ENCODE results near the gene SECISBP2. TPM values are rescaled to one million over a fixed set of nuclear protein-coding genes. Genes with fewer than 3 reads are reported as not detected.

Gene SECISBP2
- total RNA-seq, 1 donor from 2014 or later, result 56.7 TPM

GRCh38 chr9:89390068-89390555, 71.8 kb downstream of the SECISBP2 start:
- Mint-ChIP-seq H3K4me1 (no peaks in the 10 kb centered on the region), H3K27ac (ENCODE audit: unreplicated experiment) (no peak overlapping the region), H3K9me3 (no peaks in the 10 kb centered on the region), H3K4me3 (no peak overlapping the region), H3K36me3 (ENCODE audit: low read depth) (peaks cover 11% of the 10 kb centered on the region), H3K27me3 (ENCODE audit: low read depth) (peaks cover 3% of the 10 kb centered on the region)
- no peak for DNase-seq (ENCODE audit: low read depth, low spot score)
- no peak for TF ChIP-seq CTCF (conservative IDR thresholded peaks at IDR 0.05)

GRCh38 chr9:89390578-89391116, 72.3 kb downstream of the SECISBP2 start:
- no peak overlapping the region for H3K27ac Mint-ChIP-seq (ENCODE audit: unreplicated experiment)
- no peak for TF ChIP-seq CTCF (conservative IDR thresholded peaks at IDR 0.05)
- H3K27me3 Mint-ChIP-seq (ENCODE audit: low read depth), result peaks cover 3% of the 10 kb centered on the region
- H3K4me1 Mint-ChIP-seq, result no peaks in the 10 kb centered on the region
- DNase-seq (ENCODE audit: low read depth, low spot score), result no peak
- H3K36me3 Mint-ChIP-seq (ENCODE audit: low read depth), result peaks cover 11% of the 10 kb centered on the region
- H3K4me3 Mint-ChIP-seq, result no peak overlapping the region
- H3K9me3 Mint-ChIP-seq, result no peaks in the 10 kb centered on the region

- no peak for DNase-seq (ENCODE audit: low read depth, low spot score)
- H3K27ac Mint-ChIP-seq (ENCODE audit: unreplicated experiment), result no peak overlapping the region
- H3K4me3 Mint-ChIP-seq, result no peak overlapping the region
- no peak for TF ChIP-seq CTCF (conservative IDR thresholded peaks at IDR 0.05)
- peaks cover 8% of the 10 kb centered on the region for H3K36me3 Mint-ChIP-seq (ENCODE audit: low read depth)
- H3K9me3 Mint-ChIP-seq, result no peaks in the 10 kb centered on the region
- H3K27me3 Mint-ChIP-seq (ENCODE audit: low read depth), result peaks cover 3% of the 10 kb centered on the region
- H3K4me1 Mint-ChIP-seq, result no peaks in the 10 kb centered on the region
Measured at GRCh38 chr9:89391585-89391984, 73.3 kb downstream of the SECISBP2 start.

- no peak for DNase-seq (ENCODE audit: low read depth, low spot score)
- H3K27ac Mint-ChIP-seq (ENCODE audit: unreplicated experiment), result no peak overlapping the region
- H3K9me3 Mint-ChIP-seq, result no peaks in the 10 kb centered on the region
- peaks cover 8% of the 10 kb centered on the region for H3K36me3 Mint-ChIP-seq (ENCODE audit: low read depth)
- no peak for TF ChIP-seq CTCF (conservative IDR thresholded peaks at IDR 0.05)
- no peak overlapping the region for H3K4me3 Mint-ChIP-seq
- peaks cover 14% of the 10 kb centered on the region for H3K27me3 Mint-ChIP-seq (ENCODE audit: low read depth)
- H3K4me1 Mint-ChIP-seq, result no peaks in the 10 kb centered on the region
Measured at GRCh38 chr9:89394412-89394811, 76.1 kb downstream of the SECISBP2 start.

- Mint-ChIP-seq H3K4me1 (no peaks in the 10 kb centered on the region), H3K36me3 (ENCODE audit: low read depth) (peaks cover 6% of the 10 kb centered on the region), H3K27ac (ENCODE audit: unreplicated experiment) (no peak overlapping the region), H3K27me3 (ENCODE audit: low read depth) (peaks cover 24% of the 10 kb centered on the region), H3K4me3 (no peak overlapping the region), H3K9me3 (no peaks in the 10 kb centered on the region)
- no peak for DNase-seq (ENCODE audit: low read depth, low spot score)
- no peak for TF ChIP-seq CTCF (conservative IDR thresholded peaks at IDR 0.05)
Measured at GRCh38 chr9:89395931-89396710, 77.8 kb downstream of the SECISBP2 start.
